K562 (cell line): ENCODE data around the gene CFAP20DC. TPM values are rescaled to one million over a fixed set of nuclear protein-coding genes. Genes with fewer than 3 reads are reported as not detected.
A peak's percentile ranks its signal among the peaks of the same experiment; 100 is the strongest.

ENCODE experiments used
- NCOA1 ChIP-seq: fragments of 450-650 bp; IDR thresholded peaks from 2 replicates; pipeline ENCODE4 v1.6.1; 2016; ENCODE audit warnings: low read depth
- NRF1 ChIP-seq, 2 experiments: fragments of 450-650 bp; IDR thresholded peaks in 1 of 2; conservative IDR thresholded peaks in 1 of 2; 2 replicates each; pipeline ENCODE4 v1.6.1; 2014; ENCODE audit warnings: mild to moderate bottlenecking in 2 of 2
- PHF21A ChIP-seq: fragments of 450-650 bp; IDR thresholded peaks from 2 replicates; pipeline ENCODE4 v1.6.1; 2017; ENCODE audit warnings: low read depth, borderline replicate concordance
- RFX5 ChIP-seq: IDR thresholded peaks from 2 replicates; pipeline ENCODE4 v1.6.1; 2011; ENCODE audit warnings: low read depth, mild to moderate bottlenecking, improper control_type of control experiment, low read length
- SRSF1 ChIP-seq: fragments of 200-400 bp; formaldehyde crosslinking; IDR thresholded peaks from 2 replicates; pipeline ENCODE4 v1.6.1; 2017; ENCODE audit warnings: mild to moderate bottlenecking, low read depth, low read length, moderate library complexity
- STAT5B ChIP-seq: fragments of 250-450 bp; sonication (Bioruptor Pico); IDR thresholded peaks from 2 replicates; pipeline ENCODE4 v1.8.0; 2021; ENCODE audit warnings: mild to moderate bottlenecking, inconsistent platforms
- TAF15 ChIP-seq: fragments of 200-400 bp; formaldehyde crosslinking; IDR thresholded peaks from 2 replicates; pipeline ENCODE4 v1.6.1; 2017; ENCODE audit warnings: mild to moderate bottlenecking, low read depth, low read length, moderate library complexity
- TARDBP ChIP-seq: fragments of 450-650 bp; IDR thresholded peaks from 2 replicates; pipeline ENCODE4 v1.6.1; 2016
- ZFX ChIP-seq: sonication (generic); formaldehyde crosslinking; IDR thresholded peaks from 2 replicates; pipeline ENCODE4 v1.8.0; 2022; ENCODE audit warnings: mild to moderate bottlenecking, missing genetic modification reagents, moderate library complexity
- ZNF121 ChIP-seq: sonication (generic); formaldehyde crosslinking; conservative IDR thresholded peaks from 2 replicates; pipeline ENCODE4 v1.8.0; 2022; ENCODE audit warnings: missing genetic modification reagents
- ZNF23 ChIP-seq: fragments of 250-450 bp; sonication (Bioruptor Pico); IDR thresholded peaks from 2 replicates; pipeline ENCODE4 v1.4.0; 2020; ENCODE audit warnings: mild to moderate bottlenecking
- ZNF444 ChIP-seq: fragments of 250-450 bp; sonication (Bioruptor Pico); IDR thresholded peaks from 2 replicates; pipeline ENCODE4 v1.4.0; 2020; ENCODE audit warnings: mild to moderate bottlenecking, moderate library complexity
- polyA plus RNA-seq, 8 experiments: library from polyadenylated mRNA; depleted of rRNA in 4 of 8; stranded (reverse) in 5 of 8; unstranded in 3 of 8; fragments of >200 nt; fragmentation: Nextera tagmentation in 2 of 8; fragmentation: Illumina TruSeq in 1 of 8; extraction: Ambion mirVana in 2 of 8; extraction: Trizol in 1 of 8; gene quantifications; 2 replicates each; pipeline versions ENCODE4 v1.2.1 to v1.2.3, GENCODE V29; 2011 to 2014; ENCODE audit warnings: inconsistent platforms in 1 of 8, missing spikeins in 1 of 8
- total RNA-seq, 7 experiments: library from RNA; depleted of rRNA in 6 of 7; stranded (reverse); fragments of >200 nt in 6 of 7; fragmentation: Illumina TruSeq in 2 of 7; extraction: Trizol in 2 of 7; gene quantifications; 2 replicates each; pipeline versions ENCODE4 v1.2.1 to v1.2.3, GENCODE V29; 2011 to 2021; ENCODE audit warnings: low replicate concordance in 1 of 7
- TF ChIP-seq, protein P1 (sequence below): fragments of 450-650 bp; IDR thresholded peaks from 2 replicates; pipeline ENCODE4 v1.6.1; 2017; ENCODE audit warnings: antibody characterized with exemption, mild to moderate bottlenecking
- TF ChIP-seq, protein P2 (sequence below): fragments of 250-450 bp; sonication (Bioruptor Pico); IDR thresholded peaks from 2 replicates; pipeline ENCODE4 v1.9.0; 2021; ENCODE audit warnings: mild to moderate bottlenecking
- TF ChIP-seq, protein P3 (sequence below): IDR thresholded peaks from 3 replicates; pipeline ENCODE4 v1.6.1; 2011; ENCODE audit warnings: borderline replicate concordance, mild to moderate bottlenecking; ENCODE audit not compliant: insufficient read length, insufficient read depth
- TF ChIP-seq, protein P4 (sequence below): fragments of 250-450 bp; sonication (Bioruptor Pico); IDR thresholded peaks from 2 replicates; pipeline ENCODE4 v1.8.0; 2022; ENCODE audit warnings: inconsistent platforms, mild to moderate bottlenecking, moderate library complexity, borderline replicate concordance
- TF ChIP-seq, protein P5 (sequence below): fragments of 250-450 bp; sonication (Bioruptor Pico); IDR thresholded peaks from 2 replicates; pipeline ENCODE4 v1.4.0; 2020; ENCODE audit warnings: mild to moderate bottlenecking, moderate library complexity, borderline replicate concordance

Gene CFAP20DC
- total and polyA plus RNA-seq, 9 of the 15 experiments (the other 6 are each of a cell fraction or from before 2014, with no cell fraction given): 1.6 to 5.9 (median 4.6) TPM

DNA sequence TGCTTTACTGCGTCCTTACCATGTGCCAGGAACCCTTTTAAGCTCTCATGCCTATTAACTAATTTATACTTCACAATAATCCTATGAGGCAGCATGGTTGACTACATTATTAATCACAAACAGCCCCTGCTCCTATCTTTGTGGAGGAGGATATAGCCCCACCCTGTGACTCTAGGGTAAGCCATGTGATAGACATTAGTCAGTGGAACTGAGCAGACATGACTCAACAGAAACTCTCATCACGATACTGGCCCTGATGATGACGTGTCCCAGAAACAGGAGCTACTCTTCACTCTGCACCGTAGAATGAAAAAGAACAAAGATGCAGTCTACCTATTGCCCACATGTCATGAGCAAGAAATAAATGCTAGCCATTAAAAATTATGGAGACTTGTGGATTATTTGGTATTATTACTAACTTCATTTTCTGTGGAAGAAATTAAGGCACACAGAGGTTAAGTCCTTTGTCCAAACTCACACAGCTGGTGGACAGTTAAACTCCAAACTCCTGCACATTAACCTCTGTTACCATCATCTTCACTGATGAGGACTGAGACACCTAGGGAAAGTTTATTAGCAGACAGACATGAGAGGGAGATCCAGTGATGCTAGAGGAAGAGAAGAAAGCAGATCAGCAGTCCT lies 51.2 kb downstream of the CFAP20DC start (continued):
- TF ChIP-seq ZNF444 (CRISPR knock-in tag): no peak
- TF ChIP-seq STAT5B (CRISPR knock-in tag): no peak
- no peak for TF ChIP-seq TAF15
- TF ChIP-seq, protein P1, sequence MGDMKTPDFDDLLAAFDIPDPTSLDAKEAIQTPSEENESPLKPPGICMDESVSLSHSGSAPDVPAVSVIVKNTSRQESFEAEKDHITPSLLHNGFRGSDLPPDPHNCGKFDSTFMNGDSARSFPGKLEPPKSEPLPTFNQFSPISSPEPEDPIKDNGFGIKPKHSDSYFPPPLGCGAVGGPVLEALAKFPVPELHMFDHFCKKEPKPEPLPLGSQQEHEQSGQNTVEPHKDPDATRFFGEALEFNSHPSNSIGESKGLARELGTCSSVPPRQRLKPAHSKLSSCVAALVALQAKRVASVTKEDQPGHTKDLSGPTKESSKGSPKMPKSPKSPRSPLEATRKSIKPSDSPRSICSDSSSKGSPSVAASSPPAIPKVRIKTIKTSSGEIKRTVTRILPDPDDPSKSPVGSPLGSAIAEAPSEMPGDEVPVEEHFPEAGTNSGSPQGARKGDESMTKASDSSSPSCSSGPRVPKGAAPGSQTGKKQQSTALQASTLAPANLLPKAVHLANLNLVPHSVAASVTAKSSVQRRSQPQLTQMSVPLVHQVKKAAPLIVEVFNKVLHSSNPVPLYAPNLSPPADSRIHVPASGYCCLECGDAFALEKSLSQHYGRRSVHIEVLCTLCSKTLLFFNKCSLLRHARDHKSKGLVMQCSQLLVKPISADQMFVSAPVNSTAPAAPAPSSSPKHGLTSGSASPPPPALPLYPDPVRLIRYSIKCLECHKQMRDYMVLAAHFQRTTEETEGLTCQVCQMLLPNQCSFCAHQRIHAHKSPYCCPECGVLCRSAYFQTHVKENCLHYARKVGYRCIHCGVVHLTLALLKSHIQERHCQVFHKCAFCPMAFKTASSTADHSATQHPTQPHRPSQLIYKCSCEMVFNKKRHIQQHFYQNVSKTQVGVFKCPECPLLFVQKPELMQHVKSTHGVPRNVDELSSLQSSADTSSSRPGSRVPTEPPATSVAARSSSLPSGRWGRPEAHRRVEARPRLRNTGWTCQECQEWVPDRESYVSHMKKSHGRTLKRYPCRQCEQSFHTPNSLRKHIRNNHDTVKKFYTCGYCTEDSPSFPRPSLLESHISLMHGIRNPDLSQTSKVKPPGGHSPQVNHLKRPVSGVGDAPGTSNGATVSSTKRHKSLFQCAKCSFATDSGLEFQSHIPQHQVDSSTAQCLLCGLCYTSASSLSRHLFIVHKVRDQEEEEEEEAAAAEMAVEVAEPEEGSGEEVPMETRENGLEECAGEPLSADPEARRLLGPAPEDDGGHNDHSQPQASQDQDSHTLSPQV: peak; percentile 80; the same call in 1 of the 2 replicates
- no peak for TF ChIP-seq RFX5
- TF ChIP-seq, protein P2, sequence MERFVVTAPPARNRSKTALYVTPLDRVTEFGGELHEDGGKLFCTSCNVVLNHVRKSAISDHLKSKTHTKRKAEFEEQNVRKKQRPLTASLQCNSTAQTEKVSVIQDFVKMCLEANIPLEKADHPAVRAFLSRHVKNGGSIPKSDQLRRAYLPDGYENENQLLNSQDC (CRISPR knock-in tag): no peak
- no peak for TF ChIP-seq TARDBP
- TF ChIP-seq ZNF23 (CRISPR knock-in tag): no peak
- TF ChIP-seq, protein P3, sequence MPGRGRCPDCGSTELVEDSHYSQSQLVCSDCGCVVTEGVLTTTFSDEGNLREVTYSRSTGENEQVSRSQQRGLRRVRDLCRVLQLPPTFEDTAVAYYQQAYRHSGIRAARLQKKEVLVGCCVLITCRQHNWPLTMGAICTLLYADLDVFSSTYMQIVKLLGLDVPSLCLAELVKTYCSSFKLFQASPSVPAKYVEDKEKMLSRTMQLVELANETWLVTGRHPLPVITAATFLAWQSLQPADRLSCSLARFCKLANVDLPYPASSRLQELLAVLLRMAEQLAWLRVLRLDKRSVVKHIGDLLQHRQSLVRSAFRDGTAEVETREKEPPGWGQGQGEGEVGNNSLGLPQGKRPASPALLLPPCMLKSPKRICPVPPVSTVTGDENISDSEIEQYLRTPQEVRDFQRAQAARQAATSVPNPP: no peak
- no peak for TF ChIP-seq NRF1 (conservative IDR thresholded peaks at IDR 0.05 in 1 of 2, IDR thresholded peaks at IDR 0.05 in 1 of 2)
- no peak for TF ChIP-seq ZNF121 (CRISPR knock-in tag)
- TF ChIP-seq, protein P4, sequence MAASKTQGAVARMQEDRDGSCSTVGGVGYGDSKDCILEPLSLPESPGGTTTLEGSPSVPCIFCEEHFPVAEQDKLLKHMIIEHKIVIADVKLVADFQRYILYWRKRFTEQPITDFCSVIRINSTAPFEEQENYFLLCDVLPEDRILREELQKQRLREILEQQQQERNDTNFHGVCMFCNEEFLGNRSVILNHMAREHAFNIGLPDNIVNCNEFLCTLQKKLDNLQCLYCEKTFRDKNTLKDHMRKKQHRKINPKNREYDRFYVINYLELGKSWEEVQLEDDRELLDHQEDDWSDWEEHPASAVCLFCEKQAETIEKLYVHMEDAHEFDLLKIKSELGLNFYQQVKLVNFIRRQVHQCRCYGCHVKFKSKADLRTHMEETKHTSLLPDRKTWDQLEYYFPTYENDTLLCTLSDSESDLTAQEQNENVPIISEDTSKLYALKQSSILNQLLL (CRISPR knock-in tag): no peak
- TF ChIP-seq, protein P5, sequence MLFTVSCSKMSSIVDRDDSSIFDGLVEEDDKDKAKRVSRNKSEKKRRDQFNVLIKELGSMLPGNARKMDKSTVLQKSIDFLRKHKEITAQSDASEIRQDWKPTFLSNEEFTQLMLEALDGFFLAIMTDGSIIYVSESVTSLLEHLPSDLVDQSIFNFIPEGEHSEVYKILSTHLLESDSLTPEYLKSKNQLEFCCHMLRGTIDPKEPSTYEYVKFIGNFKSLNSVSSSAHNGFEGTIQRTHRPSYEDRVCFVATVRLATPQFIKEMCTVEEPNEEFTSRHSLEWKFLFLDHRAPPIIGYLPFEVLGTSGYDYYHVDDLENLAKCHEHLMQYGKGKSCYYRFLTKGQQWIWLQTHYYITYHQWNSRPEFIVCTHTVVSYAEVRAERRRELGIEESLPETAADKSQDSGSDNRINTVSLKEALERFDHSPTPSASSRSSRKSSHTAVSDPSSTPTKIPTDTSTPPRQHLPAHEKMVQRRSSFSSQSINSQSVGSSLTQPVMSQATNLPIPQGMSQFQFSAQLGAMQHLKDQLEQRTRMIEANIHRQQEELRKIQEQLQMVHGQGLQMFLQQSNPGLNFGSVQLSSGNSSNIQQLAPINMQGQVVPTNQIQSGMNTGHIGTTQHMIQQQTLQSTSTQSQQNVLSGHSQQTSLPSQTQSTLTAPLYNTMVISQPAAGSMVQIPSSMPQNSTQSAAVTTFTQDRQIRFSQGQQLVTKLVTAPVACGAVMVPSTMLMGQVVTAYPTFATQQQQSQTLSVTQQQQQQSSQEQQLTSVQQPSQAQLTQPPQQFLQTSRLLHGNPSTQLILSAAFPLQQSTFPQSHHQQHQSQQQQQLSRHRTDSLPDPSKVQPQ (CRISPR knock-in tag): no peak
- TF ChIP-seq ZFX (CRISPR knock-in tag): no peak
- TF ChIP-seq NCOA1: peak; percentile 48; the same call in 1 of the 2 replicates
- no peak for TF ChIP-seq SRSF1
- TF ChIP-seq PHF21A: no peak
